Activated naive CD4-positive, alpha-beta T cell treated with anti-CD3 and anti-CD28 coated beads, Interleukin-2, amount 10 ng/mL, durations not matched to agents 7 days and 5 days (primary cell): ENCODE measurements around the gene PI4KA.

Experiments
- CTCF ChIA-PET: fragments of 350-600 bp; sonication (Branson Sonifier 250); formaldehyde crosslinking; loops from one replicate; lab custom pipeline; 2021; ENCODE audit warnings: antibody characterized with exemption; lab: Charles Lee
- DNase-seq: peaks from one replicate; pipeline ENCODE4 v3.0.0-alpha.2; 2020
- H3K27ac Mint-ChIP-seq: one replicate; pipeline ENCODE4 v1.8.0; 2021; ENCODE audit warnings: mild to moderate bottlenecking, moderate library complexity, mixed read lengths
- H3K27me3 Mint-ChIP-seq: one replicate; pipeline ENCODE4 v1.8.0; 2021; ENCODE audit warnings: mild to moderate bottlenecking, mixed read lengths
- H3K36me3 Mint-ChIP-seq: one replicate; pipeline ENCODE4 v1.8.0; 2021; ENCODE audit warnings: mixed read lengths
- H3K4me1 Mint-ChIP-seq: one replicate; pipeline ENCODE4 v1.8.0; 2021; ENCODE audit warnings: mixed read lengths
- H3K4me3 Mint-ChIP-seq: one replicate; pipeline ENCODE4 v1.8.0; 2021; ENCODE audit warnings: mild to moderate bottlenecking, moderate library complexity, mixed read lengths
- H3K9me3 Mint-ChIP-seq: one replicate; pipeline ENCODE4 v1.8.0; 2021; ENCODE audit warnings: mixed read lengths

PI4KA gene

DNA sequence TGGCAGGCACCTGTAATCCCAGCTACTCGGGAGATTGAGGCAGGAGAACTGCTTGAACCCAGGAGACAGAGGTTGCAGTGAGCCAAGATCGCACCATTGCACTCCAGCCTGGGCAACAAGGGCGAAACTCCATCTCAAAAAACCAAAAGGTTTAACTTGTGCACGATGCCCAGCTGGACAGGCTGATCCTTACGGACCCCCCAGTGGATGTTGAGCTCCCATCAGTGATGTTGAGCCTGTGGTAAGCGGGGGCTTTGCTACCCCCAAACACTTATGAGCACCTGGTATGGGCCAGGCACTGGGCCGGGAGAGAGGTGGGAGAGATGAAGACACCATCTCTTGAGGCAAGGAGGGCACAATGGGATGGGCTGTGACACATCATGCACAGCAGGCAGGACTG is 92.1 kb downstream of the PI4KA start:
- H3K9me3 Mint-ChIP-seq, result no peaks in the 10 kb centered on the region
- CTCF ChIA-PET, result interaction anchor here (1.7 kb wide), 1 partner anchor 25 kb away, joined by 4 read pairs; no protein-coding TSS in a partner anchor
- peak overlapping the region; percentile 14 for H3K27ac Mint-ChIP-seq
- H3K4me3 Mint-ChIP-seq, result no peak overlapping the region
- peaks cover 34% of the 10 kb centered on the region for H3K36me3 Mint-ChIP-seq
- DNase-seq, result no peak
- peaks cover 8% of the 10 kb centered on the region for H3K4me1 Mint-ChIP-seq
- no peaks in the 10 kb centered on the region for H3K27me3 Mint-ChIP-seq

DNA sequence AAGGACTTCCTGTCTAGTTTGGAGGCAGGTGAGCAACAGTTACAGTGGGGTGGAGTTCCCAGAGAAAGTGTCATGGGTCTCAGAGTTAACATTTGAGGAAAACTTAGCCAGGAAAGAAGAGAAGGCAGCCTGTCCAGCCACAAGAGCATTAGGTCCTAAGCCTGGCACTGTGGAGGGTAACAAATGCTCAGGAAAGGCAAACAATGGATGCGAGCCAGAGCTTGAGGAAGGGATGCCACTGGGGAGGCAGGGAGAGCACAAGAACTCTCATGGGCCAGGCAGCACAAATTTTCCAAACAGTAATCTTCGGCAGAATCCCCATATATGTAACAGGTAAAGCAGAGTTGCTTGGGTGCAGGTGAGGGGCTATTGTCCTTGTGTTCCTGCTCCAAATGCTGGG is 92.7 kb downstream of the PI4KA start:
- no peak for DNase-seq
- Mint-ChIP-seq H3K27me3 (no peaks in the 10 kb centered on the region), H3K27ac (peak overlapping the region; percentile 74), H3K9me3 (no peaks in the 10 kb centered on the region), H3K4me3 (no peak overlapping the region), H3K4me1 (peaks cover 8% of the 10 kb centered on the region), H3K36me3 (peaks cover 37% of the 10 kb centered on the region)
- CTCF ChIA-PET, result interaction anchor here (1.7 kb wide), 1 partner anchor 24 kb away, joined by 4 read pairs; no protein-coding TSS in a partner anchor

DNA sequence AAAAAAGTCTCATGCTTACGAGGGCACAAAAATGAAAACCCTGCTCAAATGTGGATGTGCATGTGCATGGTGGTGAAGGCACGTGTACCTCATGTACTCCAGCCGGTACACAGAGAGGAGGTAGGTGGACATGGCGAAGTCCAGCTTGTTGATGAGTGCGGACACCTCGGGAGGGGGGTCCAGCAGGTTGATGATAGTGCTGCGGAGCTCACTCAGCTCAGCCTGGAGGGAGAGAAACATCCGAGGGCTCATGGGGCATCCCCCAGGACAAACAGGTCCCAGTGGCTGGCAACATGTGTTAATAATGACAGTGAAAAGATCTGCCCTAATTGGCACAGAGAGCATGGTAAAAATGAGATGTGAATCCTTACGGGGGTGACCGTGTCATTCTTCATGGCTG is 93.9 kb downstream of the PI4KA start:
- Mint-ChIP-seq H3K27me3 (no peaks in the 10 kb centered on the region), H3K9me3 (no peaks in the 10 kb centered on the region), H3K27ac (no peak overlapping the region), H3K36me3 (peaks cover 37% of the 10 kb centered on the region), H3K4me3 (no peak overlapping the region), H3K4me1 (peaks cover 8% of the 10 kb centered on the region)
- CTCF ChIA-PET, result no interaction called here
- no peak for DNase-seq

GRCh38 chr22:20764471-20764720 is 94.2 kb downstream of the PI4KA start:
- no peaks in the 10 kb centered on the region for H3K27me3 Mint-ChIP-seq
- CTCF ChIA-PET, result no interaction called here
- H3K36me3 Mint-ChIP-seq, result peaks cover 37% of the 10 kb centered on the region
- no peak overlapping the region for H3K4me3 Mint-ChIP-seq
- no peaks in the 10 kb centered on the region for H3K9me3 Mint-ChIP-seq
- no peak overlapping the region for H3K27ac Mint-ChIP-seq
- no peak for DNase-seq
- H3K4me1 Mint-ChIP-seq, result peaks cover 8% of the 10 kb centered on the region

- Mint-ChIP-seq H3K36me3 (peaks cover 37% of the 10 kb centered on the region), H3K27ac (no peak overlapping the region), H3K4me1 (peaks cover 8% of the 10 kb centered on the region), H3K9me3 (no peaks in the 10 kb centered on the region), H3K4me3 (no peak overlapping the region), H3K27me3 (no peaks in the 10 kb centered on the region)
- CTCF ChIA-PET, result no interaction called here
- DNase-seq, result no peak
These were observed 94.8 kb downstream of the PI4KA start for GRCh38 chr22:20763630-20764470.

DNA sequence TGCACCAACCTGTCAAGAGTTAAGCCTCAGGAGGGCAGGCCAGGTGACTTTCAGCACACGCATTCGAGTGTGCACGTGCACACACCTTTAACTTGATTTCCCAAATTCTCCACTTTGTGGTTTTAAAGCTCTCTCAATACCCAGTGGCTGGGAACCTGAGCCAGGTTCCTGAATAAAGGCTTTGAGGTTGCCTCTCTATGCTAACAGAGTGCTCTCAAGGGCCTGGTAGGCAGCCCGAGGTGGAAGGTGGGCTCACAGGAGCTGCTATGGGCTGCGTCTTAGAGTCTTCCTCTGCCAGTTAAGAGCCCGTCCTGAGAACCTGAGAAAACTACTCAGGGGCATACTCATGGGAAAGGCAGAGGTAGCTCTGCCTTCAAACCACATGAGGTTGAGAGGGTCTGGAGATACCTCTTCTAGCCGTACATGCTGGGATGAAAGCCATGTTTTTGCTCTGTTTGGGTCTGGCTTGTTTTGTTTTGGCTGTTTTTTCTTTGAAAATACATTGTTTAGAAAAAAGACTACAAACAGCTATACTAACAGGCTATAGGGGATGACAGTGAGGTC is 96.3 kb downstream of the PI4KA start:
- H3K36me3 Mint-ChIP-seq, result peaks cover 40% of the 10 kb centered on the region
- CTCF ChIA-PET, result no interaction called here
- H3K4me1 Mint-ChIP-seq, result peaks cover 3% of the 10 kb centered on the region
- H3K4me3 Mint-ChIP-seq, result no peak overlapping the region
- H3K27ac Mint-ChIP-seq, result no peak overlapping the region
- no peaks in the 10 kb centered on the region for H3K27me3 Mint-ChIP-seq
- H3K9me3 Mint-ChIP-seq, result no peaks in the 10 kb centered on the region
- no peak for DNase-seq

- CTCF ChIA-PET, result no interaction called here
- Mint-ChIP-seq H3K27ac (no peak overlapping the region), H3K36me3 (peaks cover 43% of the 10 kb centered on the region), H3K4me1 (peaks cover 3% of the 10 kb centered on the region), H3K4me3 (no peak overlapping the region), H3K9me3 (no peaks in the 10 kb centered on the region), H3K27me3 (no peaks in the 10 kb centered on the region)
- no peak for DNase-seq
These were observed 97.1 kb downstream of the PI4KA start for GRCh38 chr22:20761536-20761935.

DNA sequence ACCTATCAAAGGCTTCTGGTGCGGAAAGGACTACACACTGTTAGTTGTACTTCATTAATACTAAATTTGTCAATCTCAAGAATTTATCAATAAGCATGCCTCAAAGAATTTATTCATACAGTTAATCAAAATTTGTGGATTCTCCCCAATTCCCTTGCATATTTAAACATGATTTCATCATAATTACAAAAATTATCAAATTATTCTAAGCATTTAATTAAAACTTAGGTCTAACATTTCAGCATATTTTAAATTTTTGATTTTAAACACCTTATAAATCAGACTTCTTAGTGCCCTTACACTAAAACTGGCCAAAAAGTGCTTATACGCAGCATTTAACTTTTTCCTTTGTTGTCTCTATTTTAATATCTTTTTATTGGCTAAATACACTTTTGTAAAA is 98.5 kb downstream of the PI4KA start:
- Mint-ChIP-seq H3K36me3 (peaks cover 41% of the 10 kb centered on the region), H3K27ac (no peak overlapping the region), H3K27me3 (no peaks in the 10 kb centered on the region), H3K9me3 (no peaks in the 10 kb centered on the region), H3K4me1 (no peaks in the 10 kb centered on the region), H3K4me3 (no peak overlapping the region)
- no peak for DNase-seq
- CTCF ChIA-PET, result no interaction called here

- Mint-ChIP-seq H3K4me3 (no peak overlapping the region), H3K27me3 (no peaks in the 10 kb centered on the region), H3K27ac (no peak overlapping the region), H3K4me1 (no peaks in the 10 kb centered on the region), H3K9me3 (no peaks in the 10 kb centered on the region), H3K36me3 (peaks cover 35% of the 10 kb centered on the region)
- DNase-seq, result no peak
- CTCF ChIA-PET, result interaction anchor here (1.2 kb wide), 1 partner anchor 25 kb away, joined by 3 read pairs; no protein-coding TSS in a partner anchor
These were observed 99.9 kb downstream of the PI4KA start for GRCh38 chr22:20758688-20759087.

DNA sequence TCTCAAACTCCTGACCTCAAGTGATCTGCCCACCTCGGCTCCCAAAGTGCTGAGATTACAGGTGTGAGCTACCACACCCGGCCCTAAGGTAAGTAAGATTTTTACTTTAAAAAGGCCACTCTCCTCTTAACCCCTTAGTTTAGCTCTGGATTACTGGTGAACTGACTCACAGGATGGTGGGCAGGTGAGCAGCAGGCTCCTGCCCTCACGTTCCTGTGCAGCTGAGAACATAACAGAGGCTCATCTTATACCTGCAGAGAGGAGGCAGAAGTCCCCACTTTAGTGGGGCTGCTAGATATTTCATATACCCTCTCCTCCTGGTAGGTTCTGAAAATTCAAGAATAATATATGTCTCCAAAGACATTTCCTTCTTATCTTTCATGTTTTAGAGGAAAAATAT is 101.8 kb downstream of the PI4KA start:
- CTCF ChIA-PET, result interaction anchor here (1.0 to 1.4 kb wide), 2 partner anchors 15 to 27 kb away, joined by 3 to 4 read pairs; no protein-coding TSS in a partner anchor
- DNase-seq, result no peak
- peaks cover 33% of the 10 kb centered on the region for H3K36me3 Mint-ChIP-seq
- no peaks in the 10 kb centered on the region for H3K9me3 Mint-ChIP-seq
- no peak overlapping the region for H3K27ac Mint-ChIP-seq
- H3K27me3 Mint-ChIP-seq, result no peaks in the 10 kb centered on the region
- H3K4me3 Mint-ChIP-seq, result no peak overlapping the region
- H3K4me1 Mint-ChIP-seq, result no peaks in the 10 kb centered on the region

DNA sequence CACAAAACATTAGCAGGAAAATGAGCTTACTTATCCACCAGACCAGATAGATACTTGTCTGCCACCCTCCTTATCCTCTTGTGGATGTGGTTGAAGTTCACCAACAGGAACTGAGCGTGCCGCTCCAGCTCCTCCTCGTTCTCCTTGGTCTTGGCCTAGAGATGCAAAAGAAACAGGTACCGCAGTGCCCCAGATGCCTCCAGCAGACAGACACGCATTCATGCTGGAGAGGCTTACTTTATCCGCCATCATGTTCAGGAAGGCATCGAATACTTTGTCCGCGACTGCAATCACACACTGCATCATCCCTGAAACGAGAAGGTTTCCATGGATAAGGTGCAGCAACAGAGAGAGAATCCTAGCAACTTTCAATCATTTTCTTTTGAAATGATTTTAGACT is 105.7 kb downstream of the PI4KA start:
- CTCF ChIA-PET, result interaction anchor here (0.9 to 1.2 kb wide), 2 partner anchors 10 to 12 kb away, joined by 4 to 5 read pairs; no protein-coding TSS in a partner anchor
- Mint-ChIP-seq H3K27ac (no peak overlapping the region), H3K9me3 (no peaks in the 10 kb centered on the region), H3K27me3 (no peaks in the 10 kb centered on the region), H3K36me3 (peaks cover 34% of the 10 kb centered on the region), H3K4me3 (no peak overlapping the region), H3K4me1 (peaks cover 2% of the 10 kb centered on the region)
- DNase-seq, result no peak

GRCh38 chr22:20752104-20752741 is 106.4 kb downstream of the PI4KA start:
- CTCF ChIA-PET, result interaction anchor here (0.9 to 1.2 kb wide), 2 partner anchors 10 to 11 kb away, joined by 4 to 5 read pairs; no protein-coding TSS in a partner anchor
- Mint-ChIP-seq H3K36me3 (peaks cover 32% of the 10 kb centered on the region), H3K4me1 (peaks cover 2% of the 10 kb centered on the region), H3K27ac (no peak overlapping the region), H3K27me3 (no peaks in the 10 kb centered on the region), H3K4me3 (no peak overlapping the region), H3K9me3 (no peaks in the 10 kb centered on the region)
- no peak for DNase-seq

GRCh38 chr22:20751185-20751851 is 107.3 kb downstream of the PI4KA start:
- Mint-ChIP-seq H3K9me3 (no peaks in the 10 kb centered on the region), H3K4me1 (peaks cover 2% of the 10 kb centered on the region), H3K27me3 (no peaks in the 10 kb centered on the region), H3K36me3 (peaks cover 36% of the 10 kb centered on the region), H3K27ac (no peak overlapping the region), H3K4me3 (no peak overlapping the region)
- DNase-seq, result no peak
- CTCF ChIA-PET, result interaction anchor here (1.4 kb wide), 1 partner anchor 10 kb away, joined by 5 read pairs; no protein-coding TSS in a partner anchor
